ENCODE results near the gene HSD17B12.

HSD17B12 gene

DNA sequence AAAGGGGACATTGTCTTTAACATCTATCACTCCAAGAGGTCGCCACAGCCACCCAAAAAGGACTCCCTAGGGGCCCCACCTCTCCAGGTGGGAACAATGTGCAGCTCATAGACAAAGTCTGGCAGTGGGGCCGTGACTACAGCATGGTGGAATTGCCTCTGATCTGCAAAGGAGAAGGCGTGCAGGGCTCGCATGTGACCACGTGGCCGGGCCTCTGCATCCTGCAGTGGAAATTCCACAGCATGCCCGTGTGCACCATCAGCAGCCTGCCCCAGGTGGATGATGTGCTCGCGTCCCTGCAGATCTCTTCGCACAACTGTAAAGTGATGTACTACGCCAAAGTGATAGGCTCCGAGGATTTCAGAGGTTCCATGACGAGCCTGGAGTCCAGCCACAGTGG, 218.6 kb downstream of the HSD17B12 start:
- no peak overlapping the region for H2AFZ ChIP-seq
- H3K4me1 ChIP-seq = no peaks in the 10 kb centered on the region
- H3K27ac ChIP-seq = no peak overlapping the region
- no peaks in the 10 kb centered on the region for H3K79me2 ChIP-seq
- H3K27me3 ChIP-seq (ENCODE audit: control insufficient read depth, insufficient read depth, low read length) = no peaks in the 10 kb centered on the region
- TF ChIP-seq, protein P1, sequence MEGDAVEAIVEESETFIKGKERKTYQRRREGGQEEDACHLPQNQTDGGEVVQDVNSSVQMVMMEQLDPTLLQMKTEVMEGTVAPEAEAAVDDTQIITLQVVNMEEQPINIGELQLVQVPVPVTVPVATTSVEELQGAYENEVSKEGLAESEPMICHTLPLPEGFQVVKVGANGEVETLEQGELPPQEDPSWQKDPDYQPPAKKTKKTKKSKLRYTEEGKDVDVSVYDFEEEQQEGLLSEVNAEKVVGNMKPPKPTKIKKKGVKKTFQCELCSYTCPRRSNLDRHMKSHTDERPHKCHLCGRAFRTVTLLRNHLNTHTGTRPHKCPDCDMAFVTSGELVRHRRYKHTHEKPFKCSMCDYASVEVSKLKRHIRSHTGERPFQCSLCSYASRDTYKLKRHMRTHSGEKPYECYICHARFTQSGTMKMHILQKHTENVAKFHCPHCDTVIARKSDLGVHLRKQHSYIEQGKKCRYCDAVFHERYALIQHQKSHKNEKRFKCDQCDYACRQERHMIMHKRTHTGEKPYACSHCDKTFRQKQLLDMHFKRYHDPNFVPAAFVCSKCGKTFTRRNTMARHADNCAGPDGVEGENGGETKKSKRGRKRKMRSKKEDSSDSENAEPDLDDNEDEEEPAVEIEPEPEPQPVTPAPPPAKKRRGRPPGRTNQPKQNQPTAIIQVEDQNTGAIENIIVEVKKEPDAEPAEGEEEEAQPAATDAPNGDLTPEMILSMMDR (IDR thresholded peaks at IDR 0.05) = no peak
- H3K4me3 ChIP-seq (ENCODE audit: low read depth, low read length) = no peak overlapping the region
- no peaks in the 10 kb centered on the region for H3K9me3 ChIP-seq (ENCODE audit: control insufficient read depth, low read length)
- no peaks in the 10 kb centered on the region for H3K36me3 ChIP-seq (ENCODE audit: control insufficient read depth, insufficient read depth, low read length)
- H3K9ac ChIP-seq = no peak overlapping the region
- no peak overlapping the region for H3K4me2 ChIP-seq (ENCODE audit: low read length)

DNA sequence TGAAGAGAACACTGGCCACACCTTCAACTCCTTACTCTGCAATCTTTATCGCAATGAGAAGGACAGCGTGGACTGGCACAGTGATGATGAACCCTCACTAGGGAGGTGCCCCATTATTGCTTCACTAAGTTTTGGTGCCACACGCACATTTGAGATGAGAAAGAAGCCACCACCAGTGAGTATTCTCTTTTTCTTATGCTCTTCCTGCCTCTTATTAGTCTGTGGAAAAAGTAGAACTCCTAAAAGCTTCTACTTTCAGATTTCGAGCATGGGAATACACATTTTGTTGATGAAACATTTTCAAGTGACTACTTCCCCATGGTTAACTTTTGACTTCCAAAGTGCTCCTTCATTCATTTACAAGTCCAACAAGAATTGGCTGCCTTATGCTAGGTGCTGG, 221.0 kb downstream of the HSD17B12 start:
- H3K36me3 ChIP-seq (ENCODE audit: control insufficient read depth, insufficient read depth, low read length) = no peaks in the 10 kb centered on the region
- no peaks in the 10 kb centered on the region for H3K9me3 ChIP-seq (ENCODE audit: control insufficient read depth, low read length)
- no peaks in the 10 kb centered on the region for H3K27me3 ChIP-seq (ENCODE audit: control insufficient read depth, insufficient read depth, low read length)
- H3K79me2 ChIP-seq = no peaks in the 10 kb centered on the region
- TF ChIP-seq, protein P1 (IDR thresholded peaks at IDR 0.05) = no peak
- no peak overlapping the region for H3K4me3 ChIP-seq (ENCODE audit: low read depth, low read length)
- H3K9ac ChIP-seq = no peak overlapping the region
- no peak overlapping the region for H3K27ac ChIP-seq
- no peaks in the 10 kb centered on the region for H3K4me1 ChIP-seq
- H2AFZ ChIP-seq = no peak overlapping the region
- no peak overlapping the region for H3K4me2 ChIP-seq (ENCODE audit: low read length)

DNA sequence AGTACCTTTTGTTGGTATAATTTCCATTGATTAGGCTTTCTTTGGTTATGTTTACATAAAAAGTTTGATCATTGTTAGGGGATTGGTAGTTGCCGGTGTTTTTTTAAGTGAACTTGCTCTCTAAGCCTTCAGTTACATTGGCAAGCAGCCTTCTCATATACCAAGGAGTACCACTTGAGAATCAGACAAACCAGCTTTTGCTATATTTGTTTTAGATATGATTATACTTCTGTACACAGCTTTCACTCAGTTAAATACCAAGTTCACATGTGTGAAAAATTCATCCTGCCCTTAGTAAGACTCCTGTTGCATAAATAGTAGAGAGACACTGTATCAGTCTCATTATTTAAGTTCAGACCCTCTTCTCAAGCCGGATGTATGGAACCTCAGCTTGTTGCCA, 222.5 kb downstream of the HSD17B12 start:
- no peak overlapping the region for H3K9ac ChIP-seq
- H3K4me1 ChIP-seq = no peaks in the 10 kb centered on the region
- H3K27ac ChIP-seq = no peak overlapping the region
- no peaks in the 10 kb centered on the region for H3K79me2 ChIP-seq
- TF ChIP-seq, protein P1 (IDR thresholded peaks at IDR 0.05) = no peak
- H3K9me3 ChIP-seq (ENCODE audit: control insufficient read depth, low read length) = no peaks in the 10 kb centered on the region
- no peaks in the 10 kb centered on the region for H3K36me3 ChIP-seq (ENCODE audit: control insufficient read depth, insufficient read depth, low read length)
- H3K4me2 ChIP-seq (ENCODE audit: low read length) = no peak overlapping the region
- no peaks in the 10 kb centered on the region for H3K27me3 ChIP-seq (ENCODE audit: control insufficient read depth, insufficient read depth, low read length)
- H3K4me3 ChIP-seq (ENCODE audit: low read depth, low read length) = no peak overlapping the region
- no peak overlapping the region for H2AFZ ChIP-seq

DNA sequence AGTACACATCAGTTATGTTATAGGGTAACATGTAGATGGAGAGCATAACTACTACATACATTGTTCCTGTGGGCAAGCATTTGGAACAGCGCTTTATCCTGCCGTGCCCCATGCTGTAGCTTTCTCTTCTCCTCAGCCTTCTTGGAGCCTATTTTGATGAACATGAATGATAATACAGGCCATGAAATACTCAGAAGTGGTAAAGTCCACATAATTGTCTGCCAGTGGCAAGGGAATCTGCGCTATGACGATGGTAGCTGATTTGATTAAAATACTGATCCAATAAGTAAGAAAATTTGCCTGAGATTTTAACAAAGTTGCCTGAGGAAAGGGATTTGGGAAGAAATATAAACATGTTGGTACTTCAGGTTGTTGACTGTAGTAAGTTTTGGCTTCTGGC, 223.4 kb downstream of the HSD17B12 start:
- H2AFZ ChIP-seq = no peak overlapping the region
- no peaks in the 10 kb centered on the region for H3K36me3 ChIP-seq (ENCODE audit: control insufficient read depth, insufficient read depth, low read length)

More for the DNA sequence above, 223.4 kb downstream of the HSD17B12 start:
- Histone ChIP-seq H3K79me2 (no peaks in the 10 kb centered on the region), H3K4me3 (ENCODE audit: low read depth, low read length) (no peak overlapping the region), H3K4me1 (no peaks in the 10 kb centered on the region), H3K27me3 (ENCODE audit: control insufficient read depth, insufficient read depth, low read length) (no peaks in the 10 kb centered on the region), H3K27ac (no peak overlapping the region), H3K9ac (no peak overlapping the region), H3K9me3 (ENCODE audit: control insufficient read depth, low read length) (no peaks in the 10 kb centered on the region), H3K4me2 (ENCODE audit: low read length) (no peak overlapping the region)
- TF ChIP-seq, protein P1 (IDR thresholded peaks at IDR 0.05) = no peak
